ENCODE data around the gene TXNRD2. TPM values are rescaled to one million over a fixed set of nuclear protein-coding genes. Genes with fewer than 3 reads are reported as not detected.

The TXNRD2 gene
- total and polyA plus RNA-seq, 2 of the 4 experiments (the other 2 are of a cell fraction) = 15.6 to 25.7 TPM

GRCh38 chr22:19898145-19898544 is 43.5 kb downstream of the TXNRD2 start:
- in situ Hi-C loops (cut with MboI; ENCODE audit: low sequenced_read_pairs) = no loop called here
- CTCF ChIA-PET = no interaction called here
- no TSS peak for BruUV-seq (replicated peaks)
- DNase-seq (no peak), ATAC-seq (ENCODE audit: low read depth) (no peak)
- no peak for TF ChIP-seq MAZ (IDR thresholded peaks at IDR 0.05; ENCODE audit: borderline replicate concordance, low read depth, low read length)
- H3K4ac ChIP-seq (ENCODE audit: low read depth, low read length) = no peak overlapping the region
- no peak overlapping the region for H2BK5ac ChIP-seq (ENCODE audit: low read depth, low read length, poor library complexity, severe bottlenecking)
- no peak overlapping the region for H3K4me3 ChIP-seq (ENCODE audit: insufficient read depth, low read depth, low read length)
- POLR2A ChIA-PET (ENCODE audit: unreplicated experiment) = interaction anchor here (0.6 kb wide), 1 partner anchor 168 kb away, joined by 4 read pairs; no protein-coding TSS in a partner anchor
- H3K9me3 ChIP-seq (ENCODE audit: control insufficient read depth, insufficient read depth, low read length) = no peaks in the 10 kb centered on the region
- no peak overlapping the region for H2AK5ac ChIP-seq (ENCODE audit: low read depth, low read length)
- no peak overlapping the region for H3K18ac ChIP-seq (ENCODE audit: low read depth, low read length)
- intact Hi-C loops (cut with micrococcal nuclease) = no loop called here
- H2AK9ac ChIP-seq (replicated peaks; ENCODE audit: low read depth, low read length, poor library complexity) = no peak overlapping the region
- peaks cover 20% of the 10 kb centered on the region for H3K36me3 ChIP-seq (ENCODE audit: control insufficient read depth, insufficient read depth, low read length)
- no peak overlapping the region for H2BK15ac ChIP-seq (ENCODE audit: low read depth, low read length)
- H3K27ac ChIP-seq (ENCODE audit: insufficient read depth, low read length) = no peak overlapping the region
- no peak overlapping the region for H2BK20ac ChIP-seq (ENCODE audit: low read depth, low read length)
- no peak overlapping the region for H4K91ac ChIP-seq (ENCODE audit: insufficient read depth, low read depth, low read length)
- no peaks in the 10 kb centered on the region for H4K20me1 ChIP-seq (ENCODE audit: insufficient read depth, low read length)
- H4K8ac ChIP-seq (ENCODE audit: low read depth in 2 of 2, low read length in 2 of 2) = no peak overlapping the region
- dilution Hi-C loops (cut with HindIII; ENCODE audit: low sequenced_read_pairs, unreplicated experiment) = no loop called here
- H3K4me1 ChIP-seq (ENCODE audit: control insufficient read depth, insufficient read depth, low read length) = peaks cover 1% of the 10 kb centered on the region
- no peak overlapping the region for H3K4me2 ChIP-seq (ENCODE audit: low read depth, low read length)
- no peaks in the 10 kb centered on the region for H3K27me3 ChIP-seq (ENCODE audit: control insufficient read depth, insufficient read depth, low read length)
- peaks cover 0 to 6% of the 10 kb centered on the region in 2 experiments; a peak in 1 of 4 replicates for H3K79me1 ChIP-seq (ENCODE audit: low read depth in 1 of 2, low read length in 2 of 2)
- WGBS, 2 experiments (ENCODE audit: extremely low coverage in 2 of 2, insufficient read length in 1 of 2) = 100% methylated on average over 3 of the region's 7 CpGs; no CpG with 5 or more reads in 1 of the 2 experiments
- no peak overlapping the region for H2BK120ac ChIP-seq (ENCODE audit: low read depth, low read length)
- no peak overlapping the region for H4K5ac ChIP-seq (ENCODE audit: low read depth, low read length)
- no peak overlapping the region for H3K9ac ChIP-seq (ENCODE audit: low read depth, low read length)
- 0 out of 2 replicates have a peak, but pooled peaks cover 4% of the 10 kb centered on the region for H3K9me1 ChIP-seq (ENCODE audit: insufficient read depth, low read length)
- no peak overlapping the region for H2AFZ ChIP-seq (replicated peaks; ENCODE audit: low read length, poor library complexity)
- H3K56ac ChIP-seq (ENCODE audit: extremely low read depth, insufficient read depth, low read length) = no peak overlapping the region
- no peak overlapping the region for H3K14ac ChIP-seq (replicated peaks; ENCODE audit: low read depth, low read length)
- no peak overlapping the region for H3K23ac ChIP-seq (ENCODE audit: low read depth, low read length)

Measured in IMR-90 (cell line).